Colonic mucosa (tissue), 4 donors: ENCODE results near the gene P2RY6. TPM values are rescaled to one million over a fixed set of nuclear protein-coding genes. Genes with fewer than 3 reads are reported as not detected.
"Not testable (repeated sequence)": the region's sequence is repeated elsewhere in the genome, so short reads cannot be mapped to it uniquely, and the experiment has no call there.

Experiments used
- DNase-seq: peaks from one replicate; pipeline ENCODE4 v3.0.0-alpha.2; 2020
- H3K27ac ChIP-seq: fragments of 200-600 bp; one replicate; pipeline ENCODE4 v1.8.0; 2021
- H3K27me3 ChIP-seq: fragments of 200-600 bp; one replicate; pipeline ENCODE4 v1.8.0; 2021
- H3K36me3 ChIP-seq: fragments of 200-600 bp; one replicate; pipeline ENCODE4 v1.8.0; 2021
- H3K4me1 ChIP-seq: fragments of 200-600 bp; one replicate; pipeline ENCODE4 v1.8.0; 2021; ENCODE audit warnings: mild to moderate bottlenecking
- H3K4me3 ChIP-seq: fragments of 200-600 bp; one replicate; pipeline ENCODE4 v1.8.0; 2021
- H3K9ac ChIP-seq, 2 donors: one replicate each; pipeline ENCODE4 v1.7.0; 2013; ENCODE audit warnings: control low read depth in 2 of 2, low read depth in 2 of 2, low read length in 2 of 2
- H3K9me3 ChIP-seq: fragments of 200-600 bp; one replicate; pipeline ENCODE4 v1.8.0; 2021
- CTCF ChIP-seq: fragments of 200-600 bp; IDR thresholded peaks from one replicate; pipeline ENCODE4 v1.8.0; 2022; ENCODE audit warnings: antibody characterized with exemption, mild to moderate bottlenecking
- intact Hi-C: fragments of 100-400 bp; cut with DNase I; formaldehyde crosslinking; loops from one replicate; pipeline ENCODE4 v1.14.1; 2022
- total RNA-seq, 2 donors: library from RNA; stranded (reverse); fragmentation: NEBNext Ultra II Directional in 1 of 2; extraction: Animal tissue kit (Norgen Biotek cat#: 25700) in 1 of 2; gene quantifications; one replicate each; pipeline ENCODE4 v1.2.1, GENCODE V29; 2021
- donor health status: healthy.
- donor health status: DM: no; HTN: no; CAD: no.
- donor health status: DM: no; HTN: no; CAD: no.

P2RY6 gene
- total RNA-seq, 2 donors from 2014 or later: 0.91 to 1.4 TPM

- H3K27me3 ChIP-seq: peaks cover 7% of the 10 kb centered on the region
- H3K9me3 ChIP-seq: no peaks in the 10 kb centered on the region
- H3K36me3 ChIP-seq: no peaks in the 10 kb centered on the region
- H3K27ac ChIP-seq: no peak overlapping the region
- intact Hi-C loops: no loop called here
- H3K4me3 ChIP-seq: no peak overlapping the region
- no peaks in the 10 kb centered on the region for H3K4me1 ChIP-seq
- no peak for TF ChIP-seq CTCF
- no peak overlapping the region for H3K9ac ChIP-seq
- DNase-seq: no peak
Measured at GRCh38 chr11:73268671-73269271, 3.4 kb upstream of the P2RY6 start.

- intact Hi-C loops: no loop called here
- Histone ChIP-seq H3K27ac (no peak overlapping the region), H3K4me3 (no peak overlapping the region), H3K36me3 (no peaks in the 10 kb centered on the region), H3K27me3 (no peaks in the 10 kb centered on the region), H3K9me3 (no peaks in the 10 kb centered on the region), H3K4me1 (no peaks in the 10 kb centered on the region), H3K9ac (no peak overlapping the region)
- TF ChIP-seq CTCF: no peak
- no peak for DNase-seq
Measured at GRCh38 chr11:73269459-73270015, 2.6 kb upstream of the P2RY6 start.

GRCh38 chr11:73270016-73270854, 1.9 kb upstream of the P2RY6 start:
- no peak for DNase-seq
- no peak overlapping the region for H3K4me3 ChIP-seq
- intact Hi-C loops: no loop called here
- H3K27ac ChIP-seq: no peak overlapping the region
- H3K9ac ChIP-seq: no peak overlapping the region
- H3K4me1 ChIP-seq: no peaks in the 10 kb centered on the region
- no peaks in the 10 kb centered on the region for H3K36me3 ChIP-seq
- no peaks in the 10 kb centered on the region for H3K9me3 ChIP-seq
- no peak for TF ChIP-seq CTCF
- H3K27me3 ChIP-seq: no peaks in the 10 kb centered on the region

- intact Hi-C loops: no loop called here
- Histone ChIP-seq H3K9ac (no peak overlapping the region), H3K27me3 (no peaks in the 10 kb centered on the region), H3K9me3 (no peaks in the 10 kb centered on the region), H3K4me1 (no peaks in the 10 kb centered on the region), H3K27ac (no peak overlapping the region), H3K36me3 (no peaks in the 10 kb centered on the region), H3K4me3 (no peak overlapping the region)
- DNase-seq: no peak
- no peak for TF ChIP-seq CTCF
Measured at GRCh38 chr11:73270855-73271477, 1.2 kb upstream of the P2RY6 start.

- H3K4me3 ChIP-seq, H3K27ac ChIP-seq, H3K36me3 ChIP-seq, DNase-seq, H3K4me1 ChIP-seq, H3K9me3 ChIP-seq, H3K9ac ChIP-seq, H3K27me3 ChIP-seq, intact Hi-C loops: not testable (repeated sequence)
Measured at GRCh38 chr11:73271478-73271865, 666 bp upstream of the P2RY6 start.
